Activated CD4-positive, alpha-beta T cell treated with anti-CD3 and anti-CD28 coated beads for 4 hours (primary cell): ENCODE measurements around the gene KRTAP10-4.
"Not testable (repeated sequence)": the region's sequence is repeated elsewhere in the genome, so short reads cannot be mapped to it uniquely, and the experiment has no call there.

ENCODE experiments used
- DNase-seq, 2 donors: peaks; one replicate each; pipeline ENCODE4 v3.0.0-alpha.2; 2020

Gene KRTAP10-4

GRCh38 chr21:44573630-44574456 is at the start of gene KRTAP10-4:
Gene KRTAP10-4, plus strand, starts transcription at chr21:44573729. Its CDS starts 30 bp downstream, at chr21:44573759.
- not testable (repeated sequence) for DNase-seq

- no peak for DNase-seq
Observed at GRCh38 chr21:44524414-44525371, 48.8 kb upstream of the KRTAP10-4 start.

- DNase-seq, result no peak
Observed at GRCh38 chr21:44525391-44526095, 48.0 kb upstream of the KRTAP10-4 start.

- DNase-seq, result no peak
Observed at GRCh38 chr21:44526096-44526997, 47.2 kb upstream of the KRTAP10-4 start.

- no peak for DNase-seq
Observed at GRCh38 chr21:44527156-44527982, 46.2 kb upstream of the KRTAP10-4 start.

- DNase-seq, result no peak
Observed at GRCh38 chr21:44527983-44528633, 45.4 kb upstream of the KRTAP10-4 start.

- no peak for DNase-seq
Observed at GRCh38 chr21:44528634-44528995, 44.9 kb upstream of the KRTAP10-4 start.

- no peak for DNase-seq
Observed at GRCh38 chr21:44529011-44529421, 44.5 kb upstream of the KRTAP10-4 start.

- no peak for DNase-seq
Observed at GRCh38 chr21:44529503-44530125, 43.9 kb upstream of the KRTAP10-4 start.

GRCh38 chr21:44530221-44530902 is 43.2 kb upstream of the KRTAP10-4 start:
- no peak for DNase-seq

- no peak for DNase-seq
Observed at GRCh38 chr21:44530903-44531605, 42.5 kb upstream of the KRTAP10-4 start.

GRCh38 chr21:44531606-44532564 is 41.6 kb upstream of the KRTAP10-4 start:
- DNase-seq, result no peak

GRCh38 chr21:44532712-44533111 is 40.8 kb upstream of the KRTAP10-4 start:
- no peak for DNase-seq

GRCh38 chr21:44533121-44533890 is 40.2 kb upstream of the KRTAP10-4 start:
- no peak for DNase-seq

GRCh38 chr21:44533891-44534627 is 39.5 kb upstream of the KRTAP10-4 start:
- no peak for DNase-seq

GRCh38 chr21:44534688-44535087 is 38.8 kb upstream of the KRTAP10-4 start:
- no peak for DNase-seq
